RWPE1 (cell line): ENCODE data around the gene NDUFB7.
"Not testable (repeated sequence)": the region's sequence is repeated elsewhere in the genome, so short reads cannot be mapped to it uniquely, and the experiment has no call there.

Experiments
- CTCF ChIA-PET: fragments of 350-600 bp; sonication (Branson Sonifier 250); formaldehyde crosslinking; extraction: SDS; loops from one replicate; lab custom pipeline; 2021; lab: Yijun Ruan, JAX
- POLR2A ChIA-PET: fragments of 400-600 bp; formaldehyde crosslinking; extraction: SDS; loops from one replicate; lab custom pipeline; 2020; ENCODE audit warnings: antibody characterized with exemption; ENCODE audit not compliant: low non-redundant PET; lab: Yijun Ruan, JAX
- DNase-seq: peaks from one replicate; pipeline ENCODE4 v3.0.0; 2012; ENCODE audit warnings: low spot score
- H3K27ac ChIP-seq: fragments of 450-650 bp; 2 replicates; pipeline ENCODE4 v1.5.1; 2017
- CTCF ChIP-seq: fragments of 450-650 bp; conservative IDR thresholded peaks from 2 replicates; pipeline ENCODE4 v1.5.1; 2017; ENCODE audit warnings: low read depth, mild to moderate bottlenecking

The NDUFB7 gene

DNA sequence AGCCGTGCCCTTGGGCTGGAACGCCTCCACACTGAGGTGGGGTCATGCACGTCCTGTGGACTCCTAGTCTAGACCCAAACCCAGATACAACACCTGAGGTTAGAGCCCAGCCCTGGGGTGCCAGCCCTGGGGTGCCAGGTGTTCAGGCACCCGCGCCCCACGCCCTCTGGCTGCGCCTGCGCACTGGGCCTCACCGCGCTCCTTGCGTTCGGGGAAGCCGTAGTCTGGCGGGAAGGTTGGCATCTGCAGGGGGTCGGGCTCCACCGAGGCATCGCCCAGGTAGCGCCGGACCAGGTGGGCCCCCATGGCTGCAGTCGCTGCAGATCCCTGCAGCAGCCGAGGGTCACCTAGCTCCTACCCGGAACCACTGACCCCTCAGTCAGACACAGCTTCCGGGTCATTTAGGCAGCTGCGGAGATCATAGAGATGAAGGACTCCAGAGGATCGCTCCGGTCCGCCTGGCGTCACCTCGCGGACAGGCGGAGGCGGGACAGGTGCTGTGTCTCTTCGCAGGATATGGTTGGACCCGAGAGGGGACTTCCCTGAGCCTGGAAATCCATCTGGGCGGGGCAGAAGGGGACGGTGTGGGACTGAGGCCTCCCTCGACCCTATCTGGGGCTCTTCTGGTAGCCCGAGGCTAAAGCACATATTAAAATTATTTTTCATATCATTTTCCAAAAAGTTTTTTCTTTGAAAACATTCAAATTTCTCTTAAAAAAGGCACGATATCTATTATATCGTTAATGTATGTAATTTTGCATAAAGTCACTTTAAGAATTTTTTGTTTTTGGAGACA is at the start of gene NDUFB7:
Gene NDUFB7 (minus strand): TSS at position 372 of the 796 bp plus-strand sequence. CDS start 66 bp downstream, at position 306.
- ChIA-PET POLR2A (interaction anchor here (0.7 kb wide), 1 partner anchor 74 kb away, joined by 5 read pairs; no protein-coding TSS in a partner anchor), CTCF (interaction anchor here (0.6 to 1.4 kb wide), 7 partner anchors 8 to 310 kb away, joined by 3 to 6 read pairs (median 3); no protein-coding TSS in a partner anchor)
- peak; percentile 92 for DNase-seq
- peak within 1 kb of the TSS; percentile 100 for H3K27ac ChIP-seq
- TF ChIP-seq CTCF = peak; percentile 99

DNA sequence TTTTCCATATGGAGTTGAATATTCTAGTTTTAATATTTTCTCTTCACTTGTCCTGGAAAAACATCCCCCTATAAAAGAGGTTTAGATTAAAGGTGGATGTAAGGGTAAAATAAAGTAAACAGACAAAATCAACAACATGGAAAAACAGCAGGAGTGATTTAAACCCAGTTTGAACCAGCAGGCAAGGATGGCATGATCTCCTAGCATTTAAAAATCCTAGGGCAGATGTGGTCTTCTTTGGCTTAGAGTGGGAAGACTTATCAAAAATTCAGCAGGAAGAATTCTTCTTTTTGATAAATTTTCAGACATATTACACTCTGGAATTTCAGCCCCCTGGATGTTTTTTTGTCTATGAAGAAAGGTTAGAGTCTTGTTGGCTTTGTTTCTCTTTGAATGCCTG is 47.5 kb upstream of the NDUFB7 start:
- no peak for TF ChIP-seq CTCF
- CTCF ChIA-PET = interaction anchor here (0.7 to 1.0 kb wide), 2 partner anchors 15 to 284 kb away, joined by 3 read pairs; no protein-coding TSS in a partner anchor
- no peak for DNase-seq
- no peak overlapping the region for H3K27ac ChIP-seq
- POLR2A ChIA-PET = no interaction called here

GRCh38 chr19:14616407-14616806 is 44.5 kb upstream of the NDUFB7 start:
- no peak for TF ChIP-seq CTCF
- no peak overlapping the region for H3K27ac ChIP-seq
- CTCF ChIA-PET = no interaction called here
- POLR2A ChIA-PET = no interaction called here
- no peak for DNase-seq

DNA sequence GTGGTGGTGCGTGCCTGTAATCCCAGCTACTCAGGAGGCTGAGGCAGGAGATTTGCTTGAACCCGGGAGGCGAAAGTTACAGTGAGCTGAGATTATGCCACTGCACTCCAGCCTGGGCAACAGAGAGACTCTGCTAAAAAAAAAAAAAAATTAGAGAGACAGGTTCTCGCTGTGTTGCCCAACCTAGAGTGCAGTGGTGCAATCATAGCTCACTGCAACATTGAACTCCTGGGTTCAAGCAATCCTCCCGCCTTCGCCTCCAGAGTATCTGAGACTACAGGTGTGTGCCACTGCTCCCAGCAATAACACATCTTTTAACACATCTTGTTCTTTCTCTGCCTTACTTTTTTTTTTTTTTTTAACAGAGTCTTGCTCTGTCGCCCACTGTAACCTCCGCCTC is 43.8 kb upstream of the NDUFB7 start:
- POLR2A ChIA-PET = no interaction called here
- CTCF ChIA-PET = interaction anchor here (0.6 to 0.7 kb wide), 2 partner anchors 31 to 42 kb away, joined by 5 read pairs; no protein-coding TSS in a partner anchor
- no peak overlapping the region for H3K27ac ChIP-seq
- TF ChIP-seq CTCF = no peak
- no peak for DNase-seq

- no peak for TF ChIP-seq CTCF
- ChIA-PET CTCF (no interaction called here), POLR2A (no interaction called here)
- DNase-seq = no peak
- H3K27ac ChIP-seq = no peak overlapping the region
These were observed 42.2 kb upstream of the NDUFB7 start for GRCh38 chr19:14614099-14614412.

DNA sequence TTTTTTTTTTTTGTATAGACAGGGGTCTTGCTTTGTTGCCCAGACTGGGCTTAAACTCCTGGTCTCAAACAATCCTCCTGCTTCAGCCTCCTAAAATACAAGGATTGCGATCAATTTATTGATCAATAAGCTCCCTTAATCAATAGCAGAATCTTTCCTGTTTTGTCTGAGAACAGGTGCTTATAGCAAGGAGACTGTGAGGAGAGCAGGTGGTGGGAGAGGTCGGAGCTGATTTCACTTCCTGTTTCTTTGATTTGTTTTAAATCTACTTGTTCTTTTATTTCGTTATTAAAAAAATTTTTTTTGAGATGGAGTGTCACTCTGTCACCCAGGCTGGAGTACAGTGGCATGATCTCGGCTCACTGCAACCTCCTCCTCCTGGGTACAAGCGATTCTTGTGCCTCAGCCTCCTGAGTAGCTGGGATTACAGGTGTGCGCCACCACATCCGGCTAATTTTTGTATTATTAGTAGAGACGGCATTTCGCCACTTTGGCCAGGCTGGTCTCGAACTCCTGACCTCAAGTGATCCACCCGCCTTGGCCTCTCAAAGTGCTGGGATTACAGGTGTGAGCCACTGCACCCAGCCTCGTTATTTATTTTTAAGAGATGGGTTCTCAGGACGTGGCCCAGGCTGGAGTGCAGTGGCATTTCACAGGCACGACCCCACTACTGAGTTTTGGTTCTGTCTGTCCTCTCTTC is 41.7 kb upstream of the NDUFB7 start:
- H3K27ac ChIP-seq, DNase-seq, POLR2A ChIA-PET: not testable (repeated sequence)
- CTCF ChIA-PET = interaction anchor here (0.7 kb wide), 1 partner anchor 749 kb away, joined by 3 read pairs; no protein-coding TSS in a partner anchor
